GM04503 (cell line): ENCODE measurements around the gene ZBTB42.

ENCODE experiments used
- DNase-seq: peaks from one replicate; pipeline ENCODE4 v3.0.0-alpha.2; 2012; ENCODE audit warnings: low read depth

Gene ZBTB42

GRCh38 chr14:104782808-104783139 is 18.1 kb upstream of the ZBTB42 start:
- DNase-seq: no peak

GRCh38 chr14:104783484-104784217 is 17.2 kb upstream of the ZBTB42 start:
- no peak for DNase-seq

- DNase-seq: no peak
These were observed 16.7 kb upstream of the ZBTB42 start for GRCh38 chr14:104784218-104784568.

- no peak for DNase-seq
These were observed 15.8 kb upstream of the ZBTB42 start for GRCh38 chr14:104784846-104785707.

- no peak for DNase-seq
These were observed 15.2 kb upstream of the ZBTB42 start for GRCh38 chr14:104785708-104786080.

GRCh38 chr14:104786091-104786586 is 14.8 kb upstream of the ZBTB42 start:
- DNase-seq: no peak

GRCh38 chr14:104786726-104787675 is 13.9 kb upstream of the ZBTB42 start:
- DNase-seq: no peak

GRCh38 chr14:104787736-104788135 is 13.2 kb upstream of the ZBTB42 start:
- DNase-seq: no peak

GRCh38 chr14:104788161-104788818 is 12.6 kb upstream of the ZBTB42 start:
- DNase-seq: no peak

GRCh38 chr14:104788873-104789663 is 11.8 kb upstream of the ZBTB42 start:
- DNase-seq: no peak

- DNase-seq: no peak
These were observed 10.9 kb upstream of the ZBTB42 start for GRCh38 chr14:104789752-104790743.

GRCh38 chr14:104791425-104791824 is 9.5 kb upstream of the ZBTB42 start:
- no peak for DNase-seq

- no peak for DNase-seq
These were observed 8.6 kb upstream of the ZBTB42 start for GRCh38 chr14:104792101-104792884.

GRCh38 chr14:104792945-104793702 is 7.8 kb upstream of the ZBTB42 start:
- DNase-seq: no peak

GRCh38 chr14:104793703-104793959 is 7.3 kb upstream of the ZBTB42 start:
- DNase-seq: no peak

GRCh38 chr14:104794099-104794498 is 6.8 kb upstream of the ZBTB42 start:
- DNase-seq: no peak

GRCh38 chr14:104794631-104794992 is 6.3 kb upstream of the ZBTB42 start:
- DNase-seq: no peak

- DNase-seq: no peak
These were observed 5.7 kb upstream of the ZBTB42 start, which contains the start of gene AKT1 for GRCh38 chr14:104794993-104795780. Gene AKT1 (minus strand): TSS chr14:104795748. CDS start chr14:104792643, 3,105 bp downstream.
